HL-60 (cell line): Measurements from ENCODE around the gene ARHGAP24.

Source experiments
- DNase-seq, 2 experiments: peaks; one replicate each; pipeline ENCODE4 v3.0.0-alpha.2; 2010 to 2020; ENCODE audit warnings: low read depth in 1 of 2, low spot score in 1 of 2
- H3K27ac ChIP-seq: fragments of 250-450 bp; sonication (Bioruptor Pico); replicated peaks from 2 replicates; pipeline ENCODE4 v1.5.1; 2020; ENCODE audit warnings: mild to moderate bottlenecking, moderate library complexity
- H3K27me3 ChIP-seq: fragments of 250-450 bp; sonication (Bioruptor Pico); 2 replicates; pipeline ENCODE4 v1.5.1; 2021; ENCODE audit warnings: mild to moderate bottlenecking, moderate library complexity; ENCODE audit not compliant: insufficient read depth, poor library complexity, severe bottlenecking
- H3K4me3 ChIP-seq: replicated peaks from 2 replicates; pipeline ENCODE4 v1.5.1; 2011; ENCODE audit warnings: mild to moderate bottlenecking, control low read depth, low read length; ENCODE audit not compliant: insufficient read depth
- GABPA ChIP-seq: IDR thresholded peaks from 2 replicates; pipeline ENCODE4 v1.6.1; 2012; ENCODE audit warnings: low read depth
- POLR2AphosphoS5 ChIP-seq: IDR thresholded peaks from 2 replicates; pipeline ENCODE4 v1.6.1; 2012; ENCODE audit warnings: low read depth
- SPI1 ChIP-seq: IDR thresholded peaks from 2 replicates; pipeline ENCODE4 v1.6.1; 2012; ENCODE audit warnings: low read depth, mild to moderate bottlenecking, borderline replicate concordance
- TF ChIP-seq, protein P1 (sequence below): IDR thresholded peaks from one replicate; pipeline ENCODE4 v1.5.1; 2011; ENCODE audit warnings: low read length, control low read depth, inconsistent platforms; ENCODE audit not compliant: insufficient read depth
- TF ChIP-seq, protein P2 (sequence below): IDR thresholded peaks from 2 replicates; pipeline ENCODE4 v1.6.1; 2012; ENCODE audit warnings: low read depth; ENCODE audit not compliant: insufficient replicate concordance

The ARHGAP24 gene

DNA sequence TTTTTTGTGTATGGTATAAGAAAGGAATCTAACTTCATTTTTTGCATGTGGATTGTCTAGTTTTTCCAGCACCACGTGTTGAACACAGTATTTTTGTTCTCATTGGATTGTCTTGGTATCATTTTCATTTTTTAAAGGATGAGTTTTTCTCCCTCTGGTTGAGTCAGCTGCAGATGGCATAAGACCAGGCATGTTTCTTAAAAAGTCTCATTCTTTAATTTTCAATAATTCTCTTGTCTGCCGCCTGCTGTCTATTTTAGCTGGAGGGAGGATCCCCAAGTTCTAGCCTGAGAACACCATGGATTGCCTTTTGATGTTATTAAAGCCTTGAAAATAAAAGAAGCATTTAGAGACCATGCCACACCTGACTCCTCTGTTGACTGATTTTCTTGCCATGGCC, 263.8 kb downstream of the ARHGAP24 start:
- Histone ChIP-seq H3K27me3 (no peaks in the 10 kb centered on the region), H3K27ac (no peak overlapping the region), H3K4me3 (no peak overlapping the region)
- DNase-seq: no peak
- TF ChIP-seq POLR2AphosphoS5: no peak
- no peak for TF ChIP-seq GABPA
- TF ChIP-seq, protein P1, sequence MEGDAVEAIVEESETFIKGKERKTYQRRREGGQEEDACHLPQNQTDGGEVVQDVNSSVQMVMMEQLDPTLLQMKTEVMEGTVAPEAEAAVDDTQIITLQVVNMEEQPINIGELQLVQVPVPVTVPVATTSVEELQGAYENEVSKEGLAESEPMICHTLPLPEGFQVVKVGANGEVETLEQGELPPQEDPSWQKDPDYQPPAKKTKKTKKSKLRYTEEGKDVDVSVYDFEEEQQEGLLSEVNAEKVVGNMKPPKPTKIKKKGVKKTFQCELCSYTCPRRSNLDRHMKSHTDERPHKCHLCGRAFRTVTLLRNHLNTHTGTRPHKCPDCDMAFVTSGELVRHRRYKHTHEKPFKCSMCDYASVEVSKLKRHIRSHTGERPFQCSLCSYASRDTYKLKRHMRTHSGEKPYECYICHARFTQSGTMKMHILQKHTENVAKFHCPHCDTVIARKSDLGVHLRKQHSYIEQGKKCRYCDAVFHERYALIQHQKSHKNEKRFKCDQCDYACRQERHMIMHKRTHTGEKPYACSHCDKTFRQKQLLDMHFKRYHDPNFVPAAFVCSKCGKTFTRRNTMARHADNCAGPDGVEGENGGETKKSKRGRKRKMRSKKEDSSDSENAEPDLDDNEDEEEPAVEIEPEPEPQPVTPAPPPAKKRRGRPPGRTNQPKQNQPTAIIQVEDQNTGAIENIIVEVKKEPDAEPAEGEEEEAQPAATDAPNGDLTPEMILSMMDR: no peak
- no peak for TF ChIP-seq SPI1
- TF ChIP-seq, protein P2, sequence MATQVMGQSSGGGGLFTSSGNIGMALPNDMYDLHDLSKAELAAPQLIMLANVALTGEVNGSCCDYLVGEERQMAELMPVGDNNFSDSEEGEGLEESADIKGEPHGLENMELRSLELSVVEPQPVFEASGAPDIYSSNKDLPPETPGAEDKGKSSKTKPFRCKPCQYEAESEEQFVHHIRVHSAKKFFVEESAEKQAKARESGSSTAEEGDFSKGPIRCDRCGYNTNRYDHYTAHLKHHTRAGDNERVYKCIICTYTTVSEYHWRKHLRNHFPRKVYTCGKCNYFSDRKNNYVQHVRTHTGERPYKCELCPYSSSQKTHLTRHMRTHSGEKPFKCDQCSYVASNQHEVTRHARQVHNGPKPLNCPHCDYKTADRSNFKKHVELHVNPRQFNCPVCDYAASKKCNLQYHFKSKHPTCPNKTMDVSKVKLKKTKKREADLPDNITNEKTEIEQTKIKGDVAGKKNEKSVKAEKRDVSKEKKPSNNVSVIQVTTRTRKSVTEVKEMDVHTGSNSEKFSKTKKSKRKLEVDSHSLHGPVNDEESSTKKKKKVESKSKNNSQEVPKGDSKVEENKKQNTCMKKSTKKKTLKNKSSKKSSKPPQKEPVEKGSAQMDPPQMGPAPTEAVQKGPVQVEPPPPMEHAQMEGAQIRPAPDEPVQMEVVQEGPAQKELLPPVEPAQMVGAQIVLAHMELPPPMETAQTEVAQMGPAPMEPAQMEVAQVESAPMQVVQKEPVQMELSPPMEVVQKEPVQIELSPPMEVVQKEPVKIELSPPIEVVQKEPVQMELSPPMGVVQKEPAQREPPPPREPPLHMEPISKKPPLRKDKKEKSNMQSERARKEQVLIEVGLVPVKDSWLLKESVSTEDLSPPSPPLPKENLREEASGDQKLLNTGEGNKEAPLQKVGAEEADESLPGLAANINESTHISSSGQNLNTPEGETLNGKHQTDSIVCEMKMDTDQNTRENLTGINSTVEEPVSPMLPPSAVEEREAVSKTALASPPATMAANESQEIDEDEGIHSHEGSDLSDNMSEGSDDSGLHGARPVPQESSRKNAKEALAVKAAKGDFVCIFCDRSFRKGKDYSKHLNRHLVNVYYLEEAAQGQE: no peak

DNA sequence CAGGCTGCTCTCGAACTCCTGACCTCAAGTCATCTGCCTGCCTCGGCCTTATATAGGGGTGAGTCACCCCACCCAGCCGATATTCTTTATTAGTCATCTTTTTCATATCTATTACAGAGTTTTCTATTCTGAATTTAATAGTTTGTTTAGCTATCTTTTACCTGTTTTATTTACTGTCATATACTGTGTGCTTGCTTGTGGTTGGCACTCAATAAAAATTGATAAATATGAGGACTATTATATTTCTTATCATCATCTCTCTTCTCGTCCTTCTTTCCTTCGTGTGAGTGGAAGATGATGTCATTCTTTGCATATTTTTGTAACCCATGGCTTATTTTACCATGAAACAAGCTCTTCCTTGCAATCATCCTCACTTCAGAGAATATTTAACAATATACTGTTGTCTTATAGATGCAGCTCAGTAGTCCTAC, 265.5 kb downstream of the ARHGAP24 start:
- no peak for DNase-seq
- Histone ChIP-seq H3K27me3 (no peaks in the 10 kb centered on the region), H3K27ac (no peak overlapping the region), H3K4me3 (no peak overlapping the region)
- TF ChIP-seq, protein P1: no peak
- TF ChIP-seq, protein P2: no peak
- TF ChIP-seq SPI1 (no peak), POLR2AphosphoS5 (no peak)

DNA sequence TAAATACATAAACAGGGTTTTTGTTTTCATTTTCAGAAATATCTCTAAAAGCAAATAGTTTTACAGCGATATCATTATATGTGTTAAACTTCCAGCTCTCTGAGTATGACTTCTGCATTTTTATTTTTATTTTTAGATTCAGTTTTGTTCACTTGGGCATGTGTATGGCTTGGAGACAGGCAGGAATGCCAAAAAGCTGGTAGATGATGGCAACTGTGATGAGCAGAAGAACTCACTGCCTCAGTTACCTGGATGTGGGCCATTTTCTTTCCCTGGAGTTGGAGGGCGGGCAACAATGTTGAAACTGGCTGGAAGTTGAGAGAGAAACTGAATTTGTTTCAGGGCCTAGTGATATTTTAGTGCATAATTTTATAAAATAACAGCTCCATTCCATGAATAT, 266.4 kb downstream of the ARHGAP24 start:
- DNase-seq: no peak
- TF ChIP-seq, protein P1: no peak
- no peak for TF ChIP-seq SPI1
- TF ChIP-seq POLR2AphosphoS5: no peak
- TF ChIP-seq GABPA: no peak
- TF ChIP-seq, protein P2: no peak
- H3K4me3 ChIP-seq: no peak overlapping the region
- H3K27ac ChIP-seq: no peak overlapping the region
- H3K27me3 ChIP-seq: no peaks in the 10 kb centered on the region
